ENCODE results near the gene ERAP2.

DNA sequence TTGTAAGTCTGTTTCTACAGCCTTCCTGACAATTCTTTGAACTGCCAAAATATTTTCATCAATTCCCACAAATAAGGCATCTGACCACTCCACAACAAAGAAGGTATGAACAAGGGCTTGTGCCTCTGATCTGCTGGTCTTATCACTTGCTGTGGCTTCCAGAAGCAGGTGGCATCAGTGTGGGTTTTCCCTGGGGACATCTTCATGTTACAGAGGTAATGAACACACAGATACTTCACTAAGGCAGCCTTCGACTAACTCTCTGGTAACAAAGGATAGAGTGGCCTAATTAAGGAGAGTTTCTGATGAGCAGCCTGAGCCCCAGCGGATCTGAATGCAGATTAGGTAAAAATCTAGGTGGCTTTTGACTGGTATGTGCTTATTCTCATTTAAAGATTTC, 15.2 kb upstream of the ERAP2 start:
- no peak for TF ChIP-seq EZH2phosphoT487 (IDR thresholded peaks at IDR 0.05; ENCODE audit: borderline replicate concordance, low read depth, low read length)
- TF ChIP-seq, protein P1, sequence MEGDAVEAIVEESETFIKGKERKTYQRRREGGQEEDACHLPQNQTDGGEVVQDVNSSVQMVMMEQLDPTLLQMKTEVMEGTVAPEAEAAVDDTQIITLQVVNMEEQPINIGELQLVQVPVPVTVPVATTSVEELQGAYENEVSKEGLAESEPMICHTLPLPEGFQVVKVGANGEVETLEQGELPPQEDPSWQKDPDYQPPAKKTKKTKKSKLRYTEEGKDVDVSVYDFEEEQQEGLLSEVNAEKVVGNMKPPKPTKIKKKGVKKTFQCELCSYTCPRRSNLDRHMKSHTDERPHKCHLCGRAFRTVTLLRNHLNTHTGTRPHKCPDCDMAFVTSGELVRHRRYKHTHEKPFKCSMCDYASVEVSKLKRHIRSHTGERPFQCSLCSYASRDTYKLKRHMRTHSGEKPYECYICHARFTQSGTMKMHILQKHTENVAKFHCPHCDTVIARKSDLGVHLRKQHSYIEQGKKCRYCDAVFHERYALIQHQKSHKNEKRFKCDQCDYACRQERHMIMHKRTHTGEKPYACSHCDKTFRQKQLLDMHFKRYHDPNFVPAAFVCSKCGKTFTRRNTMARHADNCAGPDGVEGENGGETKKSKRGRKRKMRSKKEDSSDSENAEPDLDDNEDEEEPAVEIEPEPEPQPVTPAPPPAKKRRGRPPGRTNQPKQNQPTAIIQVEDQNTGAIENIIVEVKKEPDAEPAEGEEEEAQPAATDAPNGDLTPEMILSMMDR (conservative IDR thresholded peaks at IDR 0.05; ENCODE audit: low read length) = no peak
